Right atrium auricular region (tissue), 2 donors: ENCODE data around the gene MRPS6. TPM values are rescaled to one million over a fixed set of nuclear protein-coding genes. Genes with fewer than 3 reads are reported as not detected.

Experiments
- DNase-seq: peaks from one replicate; pipeline ENCODE4 v3.0.0-alpha.2; 2019; ENCODE audit warnings: low spot score
- H3K27ac ChIP-seq, 2 donors: fragments of 200-600 bp; sonication (generic); 1 replicate in 1 of 2; 2 replicates in 1 of 2; pipeline ENCODE4 v1.5.1; 2016 to 2019
- H3K27me3 ChIP-seq, 2 donors: fragments of 200-600 bp; sonication (generic); one replicate each; pipeline versions ENCODE4 v1.5.1 to v1.6.0; 2017 to 2019
- H3K36me3 ChIP-seq: fragments of 200-600 bp; sonication (generic); one replicate; pipeline ENCODE4 v1.5.1; 2016
- H3K4me1 ChIP-seq, 2 donors: fragments of 200-600 bp; sonication (generic); one replicate each; pipeline versions ENCODE4 v1.5.1 to v1.6.0; 2017 to 2019
- H3K4me3 ChIP-seq, 2 donors: fragments of 200-600 bp; sonication (generic); 1 replicate in 1 of 2; 2 replicates in 1 of 2; pipeline ENCODE4 v1.5.1; 2017 to 2019; ENCODE audit warnings: mild to moderate bottlenecking in 1 of 2, moderate library complexity in 1 of 2
- H3K9me3 ChIP-seq, 2 donors: fragments of 200-600 bp; sonication (generic); one replicate each; pipeline ENCODE4 v1.5.1; 2019
- total RNA-seq, 2 donors: library from RNA; depleted of rRNA; stranded (reverse); fragments of >200 nt; gene quantifications; one replicate each; pipeline ENCODE4 v1.1.0, GENCODE V29; 2016
- TF ChIP-seq, protein P1 (sequence below), 2 donors: fragments of 200-600 bp; sonication (generic); IDR thresholded peaks; one replicate each; pipeline ENCODE4 v1.5.1; 2019; ENCODE audit warnings: antibody characterized with exemption in 2 of 2

Gene MRPS6
- total RNA-seq, 2 donors from 2014 or later, result 18.8 to 30.4 TPM

DNA sequence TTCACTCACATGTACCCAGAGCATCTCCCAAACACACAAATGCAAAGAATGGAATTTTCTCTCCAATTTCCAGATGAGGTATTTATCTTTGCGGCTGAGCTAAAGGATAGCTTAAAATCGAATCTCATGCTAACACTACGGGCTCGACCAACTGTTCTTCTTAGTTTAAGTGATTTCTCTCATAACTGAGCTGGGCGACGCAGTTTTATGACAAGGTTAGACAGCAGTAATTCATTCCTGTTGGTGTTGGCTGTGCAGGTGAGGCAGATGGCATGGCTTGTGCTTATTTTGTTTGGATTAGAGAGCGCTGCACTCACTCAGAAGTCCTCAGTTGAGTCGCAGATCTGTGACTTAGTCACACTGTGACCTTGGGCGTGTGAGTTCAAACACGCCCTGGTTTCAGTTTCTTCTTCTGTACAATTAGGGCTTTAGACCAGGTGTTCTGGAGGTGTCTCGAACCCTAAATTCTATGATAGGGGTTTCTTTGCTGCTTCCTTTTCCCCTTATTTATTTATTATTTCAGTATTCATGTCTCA lies 41.5 kb upstream of the MRPS6 start:
- no peaks in the 10 kb centered on the region for H3K4me1 ChIP-seq
- no peaks in the 10 kb centered on the region for H3K9me3 ChIP-seq
- TF ChIP-seq, protein P1, sequence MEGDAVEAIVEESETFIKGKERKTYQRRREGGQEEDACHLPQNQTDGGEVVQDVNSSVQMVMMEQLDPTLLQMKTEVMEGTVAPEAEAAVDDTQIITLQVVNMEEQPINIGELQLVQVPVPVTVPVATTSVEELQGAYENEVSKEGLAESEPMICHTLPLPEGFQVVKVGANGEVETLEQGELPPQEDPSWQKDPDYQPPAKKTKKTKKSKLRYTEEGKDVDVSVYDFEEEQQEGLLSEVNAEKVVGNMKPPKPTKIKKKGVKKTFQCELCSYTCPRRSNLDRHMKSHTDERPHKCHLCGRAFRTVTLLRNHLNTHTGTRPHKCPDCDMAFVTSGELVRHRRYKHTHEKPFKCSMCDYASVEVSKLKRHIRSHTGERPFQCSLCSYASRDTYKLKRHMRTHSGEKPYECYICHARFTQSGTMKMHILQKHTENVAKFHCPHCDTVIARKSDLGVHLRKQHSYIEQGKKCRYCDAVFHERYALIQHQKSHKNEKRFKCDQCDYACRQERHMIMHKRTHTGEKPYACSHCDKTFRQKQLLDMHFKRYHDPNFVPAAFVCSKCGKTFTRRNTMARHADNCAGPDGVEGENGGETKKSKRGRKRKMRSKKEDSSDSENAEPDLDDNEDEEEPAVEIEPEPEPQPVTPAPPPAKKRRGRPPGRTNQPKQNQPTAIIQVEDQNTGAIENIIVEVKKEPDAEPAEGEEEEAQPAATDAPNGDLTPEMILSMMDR (IDR thresholded peaks at IDR 0.05), result no peak
- H3K36me3 ChIP-seq, result no peaks in the 10 kb centered on the region
- H3K4me3 ChIP-seq, result no peak overlapping the region
- no peak overlapping the region for H3K27ac ChIP-seq
- no peak for DNase-seq
- H3K27me3 ChIP-seq, result no peaks in the 10 kb centered on the region

DNA sequence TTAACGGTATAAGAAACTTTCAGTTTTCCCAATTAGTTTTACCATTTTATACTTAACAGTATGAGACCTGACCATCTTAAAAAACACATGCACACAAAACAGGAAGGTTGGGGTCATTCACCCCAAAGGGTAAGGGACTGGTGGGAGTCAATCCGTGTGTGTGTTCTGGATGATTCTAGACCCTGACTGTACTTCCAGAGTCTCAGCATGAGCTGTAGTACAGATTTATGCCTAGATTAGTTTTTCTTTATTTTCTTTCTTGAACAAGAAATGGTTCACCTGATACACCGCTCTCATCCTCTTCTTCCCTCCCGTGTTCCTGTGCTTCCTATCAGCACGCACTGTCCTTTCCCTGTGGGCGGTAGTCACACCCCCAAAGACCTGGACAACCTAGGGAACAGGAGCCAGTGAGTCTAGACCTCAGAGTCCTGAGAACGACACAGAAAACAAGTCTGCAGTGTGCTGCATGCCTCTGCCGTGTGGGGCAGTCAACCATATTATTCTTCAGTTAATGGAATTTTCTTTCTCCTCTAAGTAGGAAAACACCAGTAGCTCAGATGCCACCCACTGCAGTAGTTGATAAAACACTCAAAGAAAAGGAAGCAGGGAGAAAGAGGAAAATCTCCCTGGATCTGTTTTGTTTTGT lies 38.9 kb upstream of the MRPS6 start:
- H3K27me3 ChIP-seq, result no peaks in the 10 kb centered on the region
- no peaks in the 10 kb centered on the region for H3K9me3 ChIP-seq
- H3K36me3 ChIP-seq, result no peaks in the 10 kb centered on the region
- TF ChIP-seq, protein P1 (IDR thresholded peaks at IDR 0.05), result no peak
- no peak overlapping the region for H3K27ac ChIP-seq
- no peaks in the 10 kb centered on the region for H3K4me1 ChIP-seq
- no peak for DNase-seq
- no peak overlapping the region for H3K4me3 ChIP-seq

DNA sequence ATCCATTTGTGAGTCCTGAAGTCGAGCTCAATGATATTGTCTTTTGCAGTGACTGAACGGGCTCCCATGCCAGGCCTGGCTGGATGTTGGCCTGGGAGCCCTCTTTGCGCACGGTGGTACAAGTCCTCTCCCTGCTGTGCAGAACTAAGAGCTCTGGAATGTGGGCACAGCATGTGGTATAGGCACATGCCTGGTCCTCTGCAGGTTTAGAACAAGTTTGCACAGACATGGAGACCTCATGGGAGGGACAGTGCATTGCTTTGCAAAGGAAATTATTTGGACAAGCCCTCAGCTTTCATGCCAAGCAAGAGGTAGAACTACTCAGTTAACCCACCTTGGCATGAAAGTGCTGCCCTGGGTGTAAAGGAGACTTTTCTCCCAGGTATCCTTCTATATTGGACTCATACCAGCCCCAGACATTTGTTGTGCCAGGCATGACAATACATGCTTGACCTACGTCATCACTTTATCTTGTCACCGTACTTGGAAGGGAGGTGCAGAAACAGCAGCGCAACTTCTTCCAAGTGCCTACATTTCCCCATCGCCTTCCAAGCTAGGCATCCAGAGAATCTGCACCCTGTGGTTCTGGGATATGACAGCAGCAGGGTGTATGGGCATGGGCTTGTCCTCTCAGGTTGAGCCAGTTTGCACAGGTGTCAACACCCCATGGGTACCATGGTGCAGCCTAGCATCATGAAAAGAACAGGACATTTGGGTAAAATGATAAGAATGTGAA lies 37.6 kb upstream of the MRPS6 start:
- Histone ChIP-seq H3K9me3 (no peaks in the 10 kb centered on the region), H3K27me3 (no peaks in the 10 kb centered on the region), H3K36me3 (no peaks in the 10 kb centered on the region), H3K27ac (no peak overlapping the region), H3K4me3 (no peak overlapping the region), H3K4me1 (no peaks in the 10 kb centered on the region)
- TF ChIP-seq, protein P1 (IDR thresholded peaks at IDR 0.05), result no peak
- no peak for DNase-seq

DNA sequence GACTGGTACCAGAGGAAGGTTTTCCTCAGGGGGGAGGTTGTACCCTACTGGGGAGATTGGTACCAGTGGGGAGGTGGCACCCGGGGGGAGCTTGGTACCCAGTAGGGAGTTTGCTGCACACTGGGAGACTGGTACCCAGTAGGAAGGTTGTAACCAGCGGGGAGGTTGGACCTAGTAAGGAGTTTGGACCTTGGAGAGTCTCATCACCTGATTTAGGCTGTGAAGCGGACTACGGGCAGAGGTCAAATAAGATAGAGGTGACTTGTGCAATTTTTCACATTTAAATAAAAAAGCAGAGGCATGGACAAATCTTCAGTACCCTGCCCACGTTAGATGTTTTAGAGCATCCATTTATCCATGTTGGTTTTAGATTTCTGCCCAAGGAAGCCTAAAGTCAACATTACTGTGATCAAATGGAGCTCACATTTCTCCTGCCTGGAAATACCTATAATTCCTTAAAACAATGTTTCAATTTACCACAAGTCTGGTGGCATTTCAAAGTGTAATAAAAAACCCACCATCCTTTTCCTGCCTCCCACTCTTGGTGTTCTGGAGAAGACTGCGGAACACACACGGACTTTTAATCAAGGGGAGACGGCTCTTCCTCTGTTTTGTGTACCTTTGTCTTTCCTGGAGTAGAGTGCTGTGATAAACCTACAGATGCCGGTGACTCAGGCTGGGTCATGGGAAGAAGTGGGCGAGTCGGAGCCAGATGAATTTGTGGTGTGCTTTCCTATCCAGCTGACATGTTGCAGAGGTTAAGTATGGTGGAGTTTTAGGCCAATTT lies 36.2 kb upstream of the MRPS6 start:
- no peaks in the 10 kb centered on the region for H3K4me1 ChIP-seq
- no peaks in the 10 kb centered on the region for H3K27me3 ChIP-seq
- H3K9me3 ChIP-seq, result no peaks in the 10 kb centered on the region
- no peak for DNase-seq
- no peak overlapping the region for H3K4me3 ChIP-seq
- TF ChIP-seq, protein P1 (IDR thresholded peaks at IDR 0.05), result no peak
- no peak overlapping the region for H3K27ac ChIP-seq
- no peaks in the 10 kb centered on the region for H3K36me3 ChIP-seq

DNA sequence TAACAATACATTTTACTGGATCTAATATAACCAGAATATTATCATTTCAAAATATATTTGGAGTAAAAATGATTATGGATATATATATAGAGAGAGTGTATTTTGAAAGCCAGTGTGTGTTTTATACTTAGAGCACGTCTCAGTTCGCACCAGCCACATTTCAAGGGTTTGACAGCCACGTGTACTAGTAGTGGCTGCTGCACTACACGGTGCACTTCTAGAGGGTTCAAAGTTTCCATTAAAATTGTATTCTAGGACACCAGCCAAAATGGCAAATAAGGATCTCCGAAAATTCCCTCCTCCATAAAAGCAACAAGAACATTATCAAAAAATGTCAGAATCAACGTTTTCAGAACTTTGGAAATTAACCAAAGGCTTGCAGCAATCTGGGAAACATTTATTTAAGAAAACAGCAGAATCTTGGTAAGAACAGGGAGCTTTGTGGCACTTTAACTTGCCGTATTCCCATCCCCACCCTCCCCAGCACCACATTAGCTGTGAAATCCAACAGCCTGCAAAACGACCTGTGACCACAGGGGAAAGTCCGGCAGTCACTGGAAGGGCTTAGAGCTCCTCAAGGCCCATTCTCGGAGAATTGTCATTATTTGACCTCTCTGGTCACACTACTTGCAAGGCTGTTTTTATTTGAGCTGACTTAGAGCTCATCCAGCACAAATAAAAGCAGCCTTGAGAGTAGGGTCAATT lies 33.5 kb upstream of the MRPS6 start:
- H3K27me3 ChIP-seq, result no peaks in the 10 kb centered on the region
- DNase-seq, result no peak
- H3K36me3 ChIP-seq, result no peaks in the 10 kb centered on the region
- no peaks in the 10 kb centered on the region for H3K4me1 ChIP-seq
- no peaks in the 10 kb centered on the region for H3K9me3 ChIP-seq
- H3K4me3 ChIP-seq, result no peak overlapping the region
- H3K27ac ChIP-seq, result no peak overlapping the region
- TF ChIP-seq, protein P1 (IDR thresholded peaks at IDR 0.05), result no peak
